ENCODE measurements around the gene OLIG1.

Gene OLIG1

DNA sequence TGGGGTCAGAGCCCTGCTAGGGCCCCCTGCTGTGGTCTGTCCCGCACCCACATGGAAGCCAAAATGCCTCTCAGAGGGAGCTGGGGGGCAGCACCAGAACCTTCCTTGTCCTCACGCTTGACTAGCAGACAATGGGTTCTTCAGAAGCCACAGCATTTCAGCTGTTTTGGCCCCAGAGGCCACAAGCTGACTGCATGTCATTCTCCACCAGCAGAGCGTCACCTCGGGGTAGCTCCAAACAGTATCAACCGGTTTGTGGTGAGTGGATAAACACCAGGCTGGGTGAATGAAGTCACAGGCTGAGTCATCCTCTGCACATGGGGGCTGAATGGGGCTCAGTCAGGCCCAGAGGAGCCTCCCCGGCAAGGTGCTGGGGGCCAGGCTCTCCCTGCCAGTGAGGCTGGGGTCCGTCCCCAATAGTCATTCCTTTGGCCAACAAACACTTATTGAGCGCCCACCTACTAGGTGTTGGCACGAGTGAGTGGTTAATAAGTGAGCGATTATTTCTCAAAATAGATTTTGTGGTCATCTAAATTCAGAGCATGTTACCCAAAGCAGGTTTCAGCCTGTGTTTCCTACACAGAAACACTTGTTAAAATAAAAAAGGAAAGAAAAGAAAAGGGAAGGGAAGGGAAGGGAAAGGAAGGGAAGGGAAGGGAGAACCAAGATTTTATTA lies 9.1 kb downstream of the OLIG1 start:
- Mint-ChIP-seq H3K9me3 (no peaks in the 10 kb centered on the region), H3K36me3 (ENCODE audit: low read depth) (no peaks in the 10 kb centered on the region), H3K27ac (no peak overlapping the region), H3K4me3 (no peak overlapping the region), H3K4me1 (no peaks in the 10 kb centered on the region), H3K27me3 (ENCODE audit: low read depth, poor library complexity) (peaks cover 68% of the 10 kb centered on the region)
- TF ChIP-seq, protein P1, sequence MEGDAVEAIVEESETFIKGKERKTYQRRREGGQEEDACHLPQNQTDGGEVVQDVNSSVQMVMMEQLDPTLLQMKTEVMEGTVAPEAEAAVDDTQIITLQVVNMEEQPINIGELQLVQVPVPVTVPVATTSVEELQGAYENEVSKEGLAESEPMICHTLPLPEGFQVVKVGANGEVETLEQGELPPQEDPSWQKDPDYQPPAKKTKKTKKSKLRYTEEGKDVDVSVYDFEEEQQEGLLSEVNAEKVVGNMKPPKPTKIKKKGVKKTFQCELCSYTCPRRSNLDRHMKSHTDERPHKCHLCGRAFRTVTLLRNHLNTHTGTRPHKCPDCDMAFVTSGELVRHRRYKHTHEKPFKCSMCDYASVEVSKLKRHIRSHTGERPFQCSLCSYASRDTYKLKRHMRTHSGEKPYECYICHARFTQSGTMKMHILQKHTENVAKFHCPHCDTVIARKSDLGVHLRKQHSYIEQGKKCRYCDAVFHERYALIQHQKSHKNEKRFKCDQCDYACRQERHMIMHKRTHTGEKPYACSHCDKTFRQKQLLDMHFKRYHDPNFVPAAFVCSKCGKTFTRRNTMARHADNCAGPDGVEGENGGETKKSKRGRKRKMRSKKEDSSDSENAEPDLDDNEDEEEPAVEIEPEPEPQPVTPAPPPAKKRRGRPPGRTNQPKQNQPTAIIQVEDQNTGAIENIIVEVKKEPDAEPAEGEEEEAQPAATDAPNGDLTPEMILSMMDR (IDR thresholded peaks at IDR 0.05): no peak
- DNase-seq: no peak

DNA sequence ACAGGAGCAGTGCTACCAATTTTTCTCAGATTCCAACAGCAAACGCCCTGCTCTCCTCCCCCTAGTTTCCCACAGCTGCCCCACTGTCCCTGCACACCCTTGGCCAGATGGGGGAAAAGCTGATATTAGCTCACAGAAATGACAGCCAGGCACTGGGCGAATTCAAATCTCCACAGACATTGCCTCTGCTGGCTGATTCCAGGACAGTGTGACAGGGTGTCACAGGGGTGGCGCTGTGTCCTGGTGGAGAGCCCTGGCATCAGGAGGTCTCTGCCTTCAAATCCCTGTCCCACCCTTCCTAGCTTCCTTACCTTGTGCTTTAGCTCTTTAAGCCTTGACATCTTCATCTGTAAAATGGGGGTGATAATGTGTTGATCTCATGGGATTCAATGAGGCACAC lies 10.4 kb downstream of the OLIG1 start:
- Mint-ChIP-seq H3K36me3 (ENCODE audit: low read depth) (no peaks in the 10 kb centered on the region), H3K27me3 (ENCODE audit: low read depth, poor library complexity) (peaks cover 62% of the 10 kb centered on the region), H3K27ac (no peak overlapping the region), H3K4me1 (no peaks in the 10 kb centered on the region), H3K9me3 (no peaks in the 10 kb centered on the region), H3K4me3 (no peak overlapping the region)
- DNase-seq: no peak
- TF ChIP-seq, protein P1 (IDR thresholded peaks at IDR 0.05): no peak

DNA sequence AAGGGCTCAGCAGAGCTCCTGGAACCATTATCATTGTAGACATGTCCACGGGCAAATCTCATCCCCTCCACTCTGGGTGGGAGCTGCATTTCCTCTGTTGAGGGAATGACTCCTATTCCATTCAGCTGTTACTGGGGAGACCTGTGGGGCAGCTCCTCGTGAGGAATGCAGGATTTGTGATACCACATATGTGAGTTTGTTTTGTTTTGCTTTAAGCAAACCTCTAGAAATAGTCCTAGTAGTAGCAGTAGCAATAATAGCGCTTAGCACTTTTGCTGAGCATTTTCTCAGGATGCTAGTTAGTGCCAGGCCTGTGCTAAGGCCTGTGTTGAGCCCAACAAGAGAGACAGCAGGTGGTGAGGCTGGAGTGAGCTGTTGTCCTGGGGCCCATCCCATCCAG lies 10.8 kb downstream of the OLIG1 start:
- no peaks in the 10 kb centered on the region for H3K36me3 Mint-ChIP-seq (ENCODE audit: low read depth)
- no peak overlapping the region for H3K4me3 Mint-ChIP-seq

DNA sequence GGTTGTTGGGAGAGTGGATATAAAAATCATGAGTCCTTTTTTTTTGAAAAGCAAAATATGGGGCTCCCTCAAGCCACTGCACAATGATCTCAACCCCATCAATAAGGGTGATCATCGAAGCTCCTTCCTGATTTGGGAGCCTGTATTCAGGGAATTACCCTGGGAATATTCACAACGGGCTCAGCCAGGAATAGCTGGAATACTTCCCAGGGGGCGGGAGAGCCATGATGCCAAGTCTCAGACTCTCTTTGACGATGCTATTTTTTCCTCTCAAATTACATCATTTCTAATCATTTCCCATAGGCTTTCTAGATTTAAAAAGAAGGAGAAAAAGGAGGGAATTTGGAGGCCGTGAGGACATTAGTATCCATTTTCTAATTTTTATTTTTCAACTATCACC lies 18.4 kb downstream of the OLIG1 start:
- Mint-ChIP-seq H3K4me3 (no peak overlapping the region), H3K9me3 (no peaks in the 10 kb centered on the region), H3K36me3 (ENCODE audit: low read depth) (no peaks in the 10 kb centered on the region), H3K27me3 (ENCODE audit: low read depth, poor library complexity) (peaks cover 41% of the 10 kb centered on the region), H3K27ac (no peak overlapping the region), H3K4me1 (no peaks in the 10 kb centered on the region)
- TF ChIP-seq, protein P1 (IDR thresholded peaks at IDR 0.05): no peak
- DNase-seq: no peak

More for the DNA sequence above, 10.8 kb downstream of the OLIG1 start:
- no peak overlapping the region for H3K27ac Mint-ChIP-seq
- no peaks in the 10 kb centered on the region for H3K9me3 Mint-ChIP-seq
- TF ChIP-seq, protein P1 (IDR thresholded peaks at IDR 0.05): no peak
- H3K4me1 Mint-ChIP-seq: no peaks in the 10 kb centered on the region
- H3K27me3 Mint-ChIP-seq (ENCODE audit: low read depth, poor library complexity): peaks cover 62% of the 10 kb centered on the region
- no peak for DNase-seq

DNA sequence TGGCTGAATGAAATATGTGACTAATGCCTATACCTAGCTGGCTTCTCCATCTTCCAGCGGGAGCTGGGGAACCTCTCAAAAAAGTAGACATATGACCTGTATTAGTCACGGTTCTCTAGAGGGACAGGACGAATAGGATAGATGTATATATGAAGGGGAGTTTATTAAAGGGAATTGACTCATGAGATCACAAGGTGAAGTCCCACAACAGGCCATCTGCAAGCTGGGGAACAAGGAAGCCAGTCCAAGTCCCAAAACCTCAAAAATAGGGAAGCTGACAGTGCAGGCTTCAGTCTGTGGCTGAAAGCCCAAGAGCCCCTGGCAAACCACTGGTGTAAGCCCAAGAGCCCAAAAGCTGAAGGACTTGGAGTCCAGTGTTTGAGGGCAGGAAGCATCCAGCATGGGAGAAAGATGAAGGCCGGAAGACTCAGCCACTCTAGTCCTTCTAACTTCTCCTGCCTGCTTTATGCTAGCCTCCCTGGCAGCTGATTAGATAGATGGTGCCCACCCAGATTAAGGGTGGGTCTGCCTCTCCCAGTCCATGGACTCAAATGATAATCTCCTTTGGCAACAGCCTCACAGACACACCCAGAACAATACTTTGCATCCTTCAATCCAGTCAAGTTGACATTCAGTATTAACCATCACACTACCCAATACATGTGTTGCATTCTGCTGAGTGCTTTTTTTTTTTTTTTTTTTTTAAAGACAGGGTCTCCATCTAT lies 19.6 kb downstream of the OLIG1 start:
- H3K4me1 Mint-ChIP-seq: no peaks in the 10 kb centered on the region
- no peak overlapping the region for H3K4me3 Mint-ChIP-seq
- TF ChIP-seq, protein P1 (IDR thresholded peaks at IDR 0.05): no peak
- no peak for DNase-seq
- no peaks in the 10 kb centered on the region for H3K36me3 Mint-ChIP-seq (ENCODE audit: low read depth)
- no peak overlapping the region for H3K27ac Mint-ChIP-seq
- no peaks in the 10 kb centered on the region for H3K9me3 Mint-ChIP-seq
- H3K27me3 Mint-ChIP-seq (ENCODE audit: low read depth, poor library complexity): peaks cover 39% of the 10 kb centered on the region

DNA sequence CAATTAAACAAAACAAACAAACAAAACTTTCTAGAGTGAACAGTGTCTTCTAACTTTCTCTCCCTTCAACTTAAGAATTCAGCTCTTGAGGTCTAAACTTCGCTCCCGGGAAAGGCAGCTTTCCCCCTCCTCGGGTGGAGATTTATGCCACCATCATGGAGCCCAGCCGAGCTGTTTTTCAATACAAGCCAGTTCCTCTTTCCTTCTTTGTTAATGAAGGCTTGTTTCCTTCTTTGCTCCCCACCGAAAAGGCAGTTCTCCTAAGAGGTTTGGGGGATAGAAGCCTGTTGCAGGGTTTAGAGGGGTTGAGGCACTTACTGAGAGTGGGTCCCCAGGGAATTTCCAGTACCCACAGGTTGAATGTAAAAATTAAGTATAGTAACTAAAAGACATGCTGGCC lies 26.5 kb downstream of the OLIG1 start:
- Mint-ChIP-seq H3K27me3 (ENCODE audit: low read depth, poor library complexity) (peaks cover 25% of the 10 kb centered on the region), H3K27ac (no peak overlapping the region), H3K36me3 (ENCODE audit: low read depth) (no peaks in the 10 kb centered on the region)

More for the DNA sequence above, 26.5 kb downstream of the OLIG1 start:
- no peaks in the 10 kb centered on the region for H3K9me3 Mint-ChIP-seq
- TF ChIP-seq, protein P1 (IDR thresholded peaks at IDR 0.05): no peak
- no peak overlapping the region for H3K4me3 Mint-ChIP-seq
- peaks cover 32% of the 10 kb centered on the region for H3K4me1 Mint-ChIP-seq
- no peak for DNase-seq

All from nephron progenitor cell (in vitro differentiated cells).